Frontal cortex (tissue), 4 donors: Measurements from ENCODE around the gene FAM114A1. TPM values are rescaled to one million over a fixed set of nuclear protein-coding genes. Genes with fewer than 3 reads are reported as not detected.

Experiments used
- DNase-seq, 2 donors: peaks; one replicate each; pipeline ENCODE4 v3.0.0; 2012; ENCODE audit warnings: low spot score in 2 of 2
- FAIRE-seq: peaks from 2 replicates; lab custom pipeline; 2012; peaks lifted over from hg19 to GRCh38; lab: Jason Lieb, UNC
- total RNA-seq: library from RNA; depleted of rRNA; stranded (reverse); fragments of >200 nt; gene quantifications from one replicate; pipeline ENCODE4 v1.2.3, GENCODE V29; 2014
- donor health status: control.
- donor health status: control.
- donor health status: control.

Gene FAM114A1
- 9.4 TPM for total RNA-seq

DNA sequence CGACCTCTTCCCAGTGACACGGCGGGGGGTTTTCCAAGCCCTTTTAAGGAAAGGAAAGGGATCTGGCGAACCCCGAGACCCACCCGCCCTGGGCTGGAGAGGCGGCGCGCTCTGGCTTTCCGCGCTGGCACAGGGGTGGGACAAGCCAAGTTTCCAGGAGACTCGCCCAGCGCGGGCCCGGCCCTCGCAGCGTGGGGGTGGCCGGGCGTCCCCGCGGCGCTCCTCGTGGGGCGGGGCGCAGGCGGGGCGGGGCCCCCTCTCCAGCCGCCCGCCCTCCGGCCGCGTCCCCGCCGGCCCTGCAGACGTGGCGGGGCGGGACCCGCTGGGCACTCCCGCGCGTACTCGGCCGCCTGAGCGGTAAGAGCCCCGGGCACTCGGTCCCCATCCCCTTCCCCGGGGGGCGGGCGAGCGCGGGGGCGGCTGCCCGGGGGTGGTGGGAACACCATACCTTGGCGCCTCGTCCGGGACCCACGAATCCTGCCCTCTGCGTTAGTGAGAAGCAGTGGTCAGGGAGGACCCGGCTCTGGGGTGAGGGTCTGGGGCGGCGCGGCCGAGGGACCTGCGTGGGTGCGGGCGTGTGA, at the start of gene FAM114A1:
Gene FAM114A1 (plus strand): TSS at position 329 of the 581 bp plus-strand sequence. CDS start 10,273 bp downstream, outside the sequence.
- FAIRE-seq (no peak), DNase-seq (peak; percentile 87 to 90)

DNA sequence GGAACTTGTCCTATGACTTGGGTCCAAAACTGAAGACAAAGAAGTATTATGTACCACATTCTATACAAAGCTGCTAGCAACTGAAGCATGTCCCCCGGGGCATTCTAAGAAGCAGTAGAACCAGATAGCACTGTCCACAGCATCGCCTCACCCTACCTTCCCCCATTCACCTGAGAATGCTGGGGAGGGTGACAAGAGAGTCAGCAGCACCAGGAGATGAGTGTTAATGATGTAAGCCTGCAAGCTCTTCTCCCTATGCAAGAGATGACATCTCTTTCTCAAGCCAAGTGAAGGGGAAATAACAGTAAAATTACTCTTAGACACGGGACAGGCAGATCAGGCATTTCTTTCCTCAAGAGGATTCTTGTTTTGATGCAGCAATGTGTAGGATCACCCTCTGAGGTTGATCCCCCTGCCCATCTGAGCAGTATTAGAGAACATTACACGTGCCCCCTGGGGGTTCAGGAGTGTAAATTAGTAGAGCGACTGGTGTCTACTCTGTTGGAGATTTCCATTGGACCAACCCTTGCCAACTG, 49.1 kb upstream of the FAM114A1 start:
- no peak for FAIRE-seq
- DNase-seq, result no peak

DNA sequence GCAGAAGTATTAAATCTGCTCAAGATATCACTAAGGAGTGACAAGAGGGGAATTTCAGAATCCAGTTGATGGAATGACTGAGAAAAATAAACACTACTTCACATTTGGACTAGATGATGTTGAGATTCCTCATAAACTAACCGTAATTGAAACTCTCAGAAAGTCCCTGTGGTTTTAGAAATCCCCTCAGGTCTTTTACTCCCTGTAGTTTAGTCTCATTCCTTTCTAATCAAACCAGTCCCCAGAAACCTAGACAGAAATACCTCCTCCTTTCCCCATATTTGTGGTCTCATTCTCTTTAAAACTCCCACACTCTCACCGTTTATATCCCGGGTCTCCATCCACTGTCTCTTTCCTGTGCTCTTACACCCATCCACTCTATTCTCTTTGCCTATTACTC, 48.0 kb upstream of the FAM114A1 start:
- DNase-seq (no peak), FAIRE-seq (no peak)

DNA sequence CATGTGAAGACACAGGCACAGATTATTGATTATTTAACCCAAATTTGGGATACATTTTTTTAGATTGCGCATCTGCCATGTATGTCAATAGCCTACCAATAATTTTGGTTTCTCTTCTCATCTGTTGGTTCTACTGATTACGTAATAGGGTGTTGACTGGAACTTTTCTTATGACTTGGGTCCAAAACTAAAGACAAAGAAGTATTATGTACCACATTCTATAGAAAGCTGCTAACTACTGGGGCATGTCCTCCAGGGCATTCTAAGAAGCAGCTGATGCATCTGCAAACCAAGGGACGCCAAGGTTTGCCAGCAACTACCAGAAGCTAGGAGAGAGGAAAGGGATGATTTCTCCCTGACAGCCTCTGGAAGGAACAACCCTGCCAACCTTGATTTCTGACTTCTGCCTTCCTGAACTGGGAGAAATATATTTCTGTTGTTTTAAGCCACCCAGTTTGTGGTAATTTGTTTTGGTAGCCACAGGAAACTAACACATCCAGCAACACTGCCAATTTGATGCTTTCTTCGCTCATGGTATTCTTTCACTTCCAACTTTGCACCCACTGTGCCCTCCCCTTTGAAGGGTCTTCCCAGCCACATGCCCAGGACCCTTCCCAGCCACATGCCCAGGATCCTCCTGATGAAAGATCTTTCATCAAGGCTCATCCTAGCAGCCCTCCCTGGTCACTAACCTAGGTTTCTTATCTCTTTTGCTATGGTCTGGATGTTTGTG, 47.1 kb upstream of the FAM114A1 start:
- FAIRE-seq (no peak), DNase-seq (no peak)

DNA sequence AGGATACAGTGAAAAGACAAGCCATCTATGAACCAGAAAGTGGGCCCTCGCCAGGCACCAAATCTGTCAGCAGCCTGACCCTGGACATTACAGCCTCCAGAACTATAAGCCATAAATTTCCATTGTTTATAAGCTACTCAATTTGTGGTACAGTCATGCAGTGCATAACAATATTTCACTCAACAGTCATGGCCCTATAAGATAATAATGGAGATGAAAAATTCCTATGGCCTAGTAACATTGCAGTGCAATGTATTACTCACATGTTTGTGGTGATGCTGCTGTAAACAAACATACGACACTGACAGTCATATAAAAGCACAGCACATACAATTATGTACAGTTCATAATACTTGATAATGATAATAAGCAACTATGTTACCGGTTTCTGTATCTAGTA, 45.9 kb upstream of the FAM114A1 start:
- no peak for DNase-seq
- FAIRE-seq, result no peak

DNA sequence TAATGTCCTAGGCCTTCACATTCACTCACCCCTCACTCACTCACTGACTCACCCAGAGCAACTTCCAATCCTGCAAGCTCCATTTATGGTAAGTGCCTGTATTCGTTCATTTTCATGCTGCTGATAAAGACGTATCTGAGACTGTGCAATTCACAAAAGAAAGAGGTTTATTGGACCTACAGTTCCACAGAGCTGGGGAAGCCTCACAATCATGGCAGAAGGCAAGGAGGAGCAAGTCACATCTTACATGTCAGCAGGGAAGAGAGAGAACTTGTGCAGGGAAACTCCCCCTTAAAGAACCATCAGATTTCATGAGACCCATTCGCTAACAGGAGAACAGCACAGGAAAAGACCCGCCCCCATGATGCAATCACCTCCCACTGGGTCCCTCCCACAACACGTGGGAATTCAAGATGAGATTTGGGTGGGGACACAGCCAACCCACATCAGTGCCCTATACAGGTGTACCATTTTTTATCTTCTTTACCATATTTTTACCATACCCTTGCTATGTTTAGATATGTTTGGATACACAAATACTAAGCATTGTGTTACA, 44.8 kb upstream of the FAM114A1 start:
- FAIRE-seq (no peak), DNase-seq (no peak)

DNA sequence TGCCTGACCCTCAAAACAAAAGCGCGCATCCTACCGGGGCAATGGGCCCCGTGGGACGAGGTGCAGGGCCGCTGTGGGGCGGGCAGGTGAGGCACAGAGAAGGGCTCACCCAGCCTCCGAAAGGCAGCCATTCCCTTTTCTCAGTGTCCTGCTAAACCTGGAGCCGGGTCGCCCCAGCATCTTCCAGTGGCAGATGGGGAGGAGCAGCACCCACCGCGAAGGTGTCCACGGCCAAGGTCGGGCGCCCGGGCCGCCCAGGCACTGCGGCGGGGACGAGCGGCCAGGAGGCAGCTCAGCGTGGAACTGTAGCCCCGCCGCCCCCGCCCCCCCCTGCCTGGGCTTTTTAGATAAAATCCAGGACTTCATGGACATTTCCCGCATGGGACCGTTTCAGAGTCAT, 43.8 kb upstream of the FAM114A1 start:
- no peak for FAIRE-seq
- DNase-seq, result no peak

DNA sequence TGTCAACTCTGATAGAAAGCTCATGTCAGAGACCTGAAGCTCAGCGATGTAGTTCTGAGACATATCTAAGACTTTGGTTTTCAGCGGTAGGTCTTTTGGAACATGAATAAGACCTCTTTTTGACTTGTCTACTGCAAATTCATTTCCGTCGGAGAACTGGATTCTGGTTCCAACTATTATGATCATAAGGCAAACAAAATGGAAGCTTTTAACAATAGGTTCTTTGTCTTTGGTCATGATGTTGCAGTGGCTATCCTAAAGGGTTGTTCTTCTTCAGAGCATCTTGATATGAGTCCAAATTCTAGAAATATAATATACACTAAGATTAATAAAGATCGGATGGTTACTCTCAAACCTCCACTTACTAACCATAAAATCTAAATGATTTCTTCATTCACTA, 38.4 kb upstream of the FAM114A1 start:
- no peak for FAIRE-seq
- no peak for DNase-seq

DNA sequence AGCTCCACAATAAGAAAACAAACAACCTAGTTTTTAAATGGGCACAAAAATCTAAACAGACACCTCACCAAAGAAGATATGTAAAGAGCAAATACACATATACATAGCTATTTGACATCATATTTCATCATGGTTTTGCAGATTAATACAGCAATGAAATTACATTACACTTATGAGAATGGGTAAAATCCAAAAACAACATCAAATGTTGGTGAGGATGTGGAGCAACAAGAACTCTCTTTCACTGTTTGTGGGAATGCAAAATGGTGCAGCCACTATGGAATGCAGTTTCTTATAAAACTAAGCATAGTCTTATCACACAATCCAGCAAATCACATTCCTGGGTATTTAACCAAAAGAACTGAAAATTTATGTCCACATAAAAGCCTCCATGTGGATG, 36.0 kb upstream of the FAM114A1 start:
- no peak for FAIRE-seq
- no peak for DNase-seq

DNA sequence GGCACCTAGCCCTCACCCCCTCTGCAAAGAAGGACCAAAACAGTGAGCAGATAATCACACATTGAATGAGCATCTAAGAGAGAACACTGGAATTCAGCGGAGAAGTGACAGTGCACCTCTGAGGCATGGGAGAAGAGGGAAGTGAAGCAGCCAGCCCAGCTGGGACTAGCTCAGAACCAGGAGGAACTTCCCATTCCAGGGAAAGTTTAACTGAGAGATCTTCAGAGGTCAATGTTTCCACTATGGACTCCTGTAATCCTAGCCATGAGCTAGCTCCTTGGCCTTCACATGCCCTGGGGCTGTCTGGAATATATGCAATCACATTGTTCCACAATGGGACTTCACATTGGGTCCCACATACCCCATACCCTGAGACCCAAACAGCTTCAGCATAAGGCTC, 35.4 kb upstream of the FAM114A1 start:
- no peak for DNase-seq
- no peak for FAIRE-seq

DNA sequence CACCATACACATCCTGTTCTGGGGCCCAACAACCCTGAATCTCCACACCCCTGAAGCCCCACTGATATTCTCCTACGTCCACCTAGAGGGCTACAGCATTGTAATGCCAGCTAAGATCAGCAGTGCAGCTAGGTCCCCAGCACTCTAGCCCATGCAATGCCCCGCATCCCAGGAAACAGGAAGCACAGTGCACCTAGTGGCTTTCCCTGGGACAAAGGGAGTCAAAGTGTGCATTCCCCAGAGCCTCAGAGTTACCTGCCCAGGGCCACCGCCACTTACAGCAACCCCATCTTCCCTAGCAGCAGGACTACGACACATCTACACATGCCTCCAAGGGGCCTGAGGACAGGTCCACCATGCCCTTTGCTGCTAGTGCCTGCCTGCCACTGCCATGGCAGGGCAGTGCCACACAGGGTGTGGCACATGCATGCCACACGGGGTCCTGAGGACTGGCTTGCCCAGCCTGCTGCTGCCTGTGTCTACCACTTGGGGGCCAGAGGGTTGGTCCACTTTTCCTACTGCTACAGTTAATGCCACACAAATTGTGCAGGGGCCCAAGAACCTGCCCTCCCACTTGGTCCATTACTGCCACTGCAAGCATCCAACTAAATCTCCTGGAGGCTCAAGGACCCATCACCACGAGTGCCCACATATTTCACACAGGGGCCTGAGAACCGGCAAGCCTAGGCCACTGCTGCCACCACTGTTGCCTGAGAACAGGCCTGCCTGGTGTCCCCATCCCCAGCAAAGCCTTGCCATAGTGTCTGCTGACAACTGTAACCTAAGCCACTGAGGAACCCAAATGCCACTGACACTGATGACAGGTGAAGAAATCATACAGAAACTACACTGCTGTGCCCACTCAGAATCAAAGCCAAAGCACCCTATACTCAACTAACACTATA, 34.7 kb upstream of the FAM114A1 start:
- DNase-seq (no peak), FAIRE-seq (no peak)

DNA sequence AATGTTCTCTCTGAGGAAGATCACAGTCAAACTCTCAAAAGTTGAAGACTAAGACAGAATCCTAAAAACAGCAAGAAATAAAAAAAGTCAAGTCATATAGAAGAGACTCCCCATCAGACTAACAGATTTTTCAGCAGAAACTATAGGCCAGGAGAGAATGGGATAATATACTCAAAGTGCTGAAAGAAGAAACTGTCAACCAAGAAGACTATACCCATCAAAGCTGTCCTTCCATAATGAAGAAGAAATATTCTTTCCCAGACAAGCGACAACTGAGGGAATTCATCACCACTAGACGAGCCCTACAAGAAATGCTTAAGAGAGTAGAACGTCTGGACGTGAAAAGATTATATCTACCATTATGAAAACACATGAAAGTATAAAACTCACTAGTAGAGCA, 33.0 kb upstream of the FAM114A1 start:
- DNase-seq, result no peak
- no peak for FAIRE-seq

DNA sequence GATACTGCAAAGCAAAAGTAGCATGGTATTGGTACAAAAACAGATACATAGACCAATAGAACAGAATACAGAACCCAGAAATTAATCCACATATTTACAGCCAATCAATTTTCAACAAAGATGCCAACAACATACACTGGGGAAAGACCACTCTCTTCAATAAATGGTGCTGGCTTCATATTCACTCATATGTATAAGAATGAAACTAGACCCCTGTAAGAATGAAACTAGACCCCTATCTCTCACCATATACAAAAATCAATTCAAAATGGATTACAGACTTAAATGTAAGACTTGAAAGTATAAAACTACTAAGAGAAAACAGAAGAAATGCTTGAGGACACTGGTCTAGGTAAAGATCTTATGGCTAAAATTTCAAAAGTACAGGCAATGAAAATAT, 30.3 kb upstream of the FAM114A1 start:
- DNase-seq (no peak), FAIRE-seq (no peak)

DNA sequence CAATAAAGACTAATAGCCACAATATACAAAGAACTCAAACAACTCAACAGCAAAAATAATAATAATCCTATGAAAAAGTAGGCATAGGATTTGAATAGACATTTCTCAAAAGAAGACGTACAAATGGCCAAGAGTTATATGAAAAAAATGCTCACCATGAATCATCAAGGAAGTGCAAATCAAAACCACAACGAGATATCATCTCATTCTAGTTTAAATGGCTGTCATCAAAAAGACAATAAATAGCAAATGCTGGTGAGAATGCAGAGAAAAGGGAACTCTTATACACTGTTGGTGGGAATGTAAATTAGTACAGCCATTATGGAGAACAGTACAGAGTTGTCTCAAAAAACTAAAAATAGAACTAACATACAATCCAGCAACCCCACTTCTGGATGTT, 29.8 kb upstream of the FAM114A1 start:
- DNase-seq (no peak), FAIRE-seq (no peak)

DNA sequence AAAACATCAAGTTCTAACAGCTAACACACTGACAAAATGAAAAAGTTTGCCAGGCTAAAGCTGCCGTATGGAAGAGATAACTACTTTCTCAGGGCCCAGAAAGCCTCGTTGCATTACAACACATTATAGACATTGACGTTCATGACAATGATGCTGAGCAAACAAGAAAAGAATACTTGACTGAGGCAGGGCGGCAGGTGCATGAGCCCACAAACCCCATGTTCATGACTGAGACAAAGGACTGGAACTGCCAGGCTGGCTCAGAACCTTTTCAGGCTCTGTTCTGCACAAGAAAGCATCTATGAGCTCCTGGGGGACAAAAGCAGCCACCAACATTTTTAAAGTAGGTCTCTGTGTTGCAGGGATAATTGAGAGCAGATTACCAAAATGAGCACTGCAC, 24.6 kb upstream of the FAM114A1 start:
- DNase-seq (no peak), FAIRE-seq (no peak)

DNA sequence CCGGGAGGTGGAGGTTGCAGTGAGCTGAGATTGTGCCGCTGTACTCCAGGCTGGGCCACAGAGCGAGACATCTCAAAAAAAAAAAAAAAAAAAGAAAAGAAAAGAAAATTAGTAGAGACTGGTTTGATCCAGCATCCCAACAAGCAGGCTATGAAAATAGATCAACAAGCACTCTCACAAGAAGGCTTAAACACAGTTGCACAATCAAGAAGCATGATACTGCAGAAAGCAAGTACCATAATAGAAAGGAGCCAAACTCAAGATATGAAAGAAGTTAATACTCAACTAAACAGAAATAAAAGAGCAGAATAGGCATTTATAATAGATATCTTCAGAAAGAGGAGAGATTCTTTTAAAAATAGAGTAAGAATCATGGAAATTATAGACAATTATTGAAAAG, 21.6 kb upstream of the FAM114A1 start:
- no peak for FAIRE-seq
- DNase-seq, result no peak

DNA sequence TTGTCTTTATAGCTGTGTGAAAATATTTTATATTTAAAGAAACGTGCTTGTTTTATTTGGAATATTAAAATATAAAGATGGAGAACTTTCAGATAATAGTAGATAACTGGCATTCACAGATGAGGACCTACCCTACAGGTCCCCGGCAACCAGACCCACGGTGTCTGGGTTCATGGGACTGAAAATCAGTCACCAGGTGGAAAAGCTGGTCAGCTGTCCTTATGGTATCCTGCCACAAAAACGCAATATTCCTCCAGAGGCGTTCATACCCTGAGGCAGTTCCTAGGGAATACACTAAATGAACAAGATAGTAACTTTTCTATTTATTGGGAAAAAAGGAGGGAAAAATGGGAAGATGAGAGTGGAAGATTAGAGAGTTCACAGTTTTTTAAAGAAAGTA, 12.1 kb upstream of the FAM114A1 start:
- FAIRE-seq (no peak), DNase-seq (no peak)

DNA sequence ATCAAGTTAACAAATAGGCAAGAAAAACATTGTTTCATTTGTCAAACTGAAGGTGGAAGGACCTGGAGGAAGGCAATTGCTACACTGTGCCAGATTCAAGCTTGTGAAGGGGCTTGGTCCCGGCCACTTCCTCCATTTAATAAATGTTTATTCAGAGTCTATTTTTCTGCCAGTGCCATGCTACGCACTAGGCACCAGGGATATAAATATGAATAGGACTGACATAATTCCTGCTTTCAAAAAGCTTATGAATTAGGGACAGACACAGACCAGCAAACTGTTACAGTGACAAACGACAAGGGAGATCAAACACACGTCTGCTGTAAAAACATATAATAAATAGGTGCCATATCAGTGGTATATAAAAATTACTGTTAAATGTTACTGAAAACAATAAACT, 11.6 kb upstream of the FAM114A1 start:
- DNase-seq (no peak), FAIRE-seq (no peak)

DNA sequence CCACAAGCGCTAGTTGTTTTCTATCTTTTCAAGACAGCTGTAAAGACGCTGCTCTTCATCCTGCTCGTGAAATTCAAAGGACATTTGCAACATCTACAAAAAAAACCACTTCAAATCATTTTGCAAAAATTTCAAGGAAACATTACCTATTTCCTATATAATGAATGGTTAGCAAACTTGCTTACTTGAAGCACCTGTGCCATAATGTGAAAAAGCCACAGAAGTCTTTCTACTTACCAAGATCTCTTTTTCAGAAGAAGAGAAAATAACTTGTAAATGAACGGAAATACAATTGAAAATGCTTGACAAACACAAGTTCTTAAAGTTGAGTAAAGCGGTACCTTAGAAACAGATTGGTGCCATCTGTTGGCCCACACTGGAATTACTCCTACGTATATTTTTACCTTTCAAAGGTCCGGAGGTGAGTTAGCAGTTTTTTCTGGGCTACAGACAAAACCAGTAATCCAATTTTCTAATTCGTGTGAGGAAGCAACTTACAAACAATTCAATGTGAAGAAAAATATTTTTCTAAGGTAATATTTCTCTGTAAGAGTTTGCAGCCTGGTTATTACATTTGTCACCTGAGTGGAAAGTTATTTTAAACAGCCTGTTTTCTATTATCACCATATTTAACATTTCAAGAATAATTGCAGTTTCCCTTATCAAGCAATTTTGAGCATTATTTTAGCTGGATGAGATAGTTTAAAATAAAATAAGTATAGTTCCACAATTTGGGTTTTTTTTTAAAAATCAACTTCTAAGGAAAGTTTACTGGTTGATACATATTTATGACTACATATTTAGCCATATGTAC, 10.9 kb upstream of the FAM114A1 start, which contains the start of gene TLR6:
Gene TLR6 (minus strand): TSS at position 294 of the 814 bp plus-strand sequence. CDS start 27,344 bp downstream, outside the sequence.
- peak; percentile 47 for FAIRE-seq
- peak in 1 of 2 donors; percentile 34 for DNase-seq
